HepG2 (cell line): ENCODE measurements around the gene PPP1R15A. TPM values are rescaled to one million over a fixed set of nuclear protein-coding genes. Genes with fewer than 3 reads are reported as not detected.

Experiments used
- ETV6 ChIP-seq: sonication (generic); formaldehyde crosslinking; conservative IDR thresholded peaks from 2 replicates; pipeline ENCODE4 v1.4.0; 2020; ENCODE audit warnings: missing genetic modification reagents
- HMGA1 ChIP-seq: sonication (generic); formaldehyde crosslinking; conservative IDR thresholded peaks from 2 replicates; pipeline ENCODE4 v1.4.0; 2020; ENCODE audit warnings: missing genetic modification reagents
- HNRNPK ChIP-seq: fragments of 200-400 bp; formaldehyde crosslinking; IDR thresholded peaks from 2 replicates; pipeline ENCODE4 v1.6.1; 2018; ENCODE audit warnings: low read length, low read depth, moderate library complexity, mild to moderate bottlenecking; ENCODE audit not compliant: poor library complexity, severe bottlenecking
- JUNB ChIP-seq: sonication (generic); formaldehyde crosslinking; IDR thresholded peaks from 2 replicates; pipeline ENCODE4 v1.8.0; 2022; ENCODE audit warnings: missing genetic modification reagents, mild to moderate bottlenecking, borderline replicate concordance
- POLR2G ChIP-seq: fragments of 200-400 bp; formaldehyde crosslinking; IDR thresholded peaks from 2 replicates; pipeline ENCODE4 v1.6.1; 2018; ENCODE audit warnings: mild to moderate bottlenecking, low read depth, low read length, moderate library complexity
- PPARG ChIP-seq: conservative IDR thresholded peaks from 2 replicates; pipeline ENCODE4 v1.6.1; 2016; ENCODE audit warnings: missing biosample characterization, missing genetic modification reagents
- RXRA ChIP-seq: sonication (generic); formaldehyde crosslinking; IDR thresholded peaks from 2 replicates; pipeline ENCODE4 v1.5.1; 2020; ENCODE audit warnings: missing genetic modification reagents
- SCMH1 ChIP-seq: sonication (generic); formaldehyde crosslinking; IDR thresholded peaks from 2 replicates; pipeline ENCODE4 v1.9.0; 2021; ENCODE audit warnings: missing genetic modification reagents, mild to moderate bottlenecking, borderline replicate concordance
- TRIM24 ChIP-seq: sonication (generic); formaldehyde crosslinking; IDR thresholded peaks from 2 replicates; pipeline ENCODE4 v1.8.0; 2022; ENCODE audit warnings: mild to moderate bottlenecking, missing genetic modification reagents
- ZBTB1 ChIP-seq: sonication (generic); formaldehyde crosslinking; IDR thresholded peaks from 2 replicates; pipeline ENCODE4 v1.4.0; 2020; ENCODE audit warnings: missing genetic modification reagents, borderline replicate concordance
- ZNF33A ChIP-seq: sonication (generic); formaldehyde crosslinking; IDR thresholded peaks from 2 replicates; pipeline ENCODE4 v1.5.1; 2020; ENCODE audit warnings: missing genetic modification reagents, mild to moderate bottlenecking, moderate library complexity, borderline replicate concordance
- ZNF775 ChIP-seq: sonication (generic); formaldehyde crosslinking; IDR thresholded peaks from 2 replicates; pipeline ENCODE4 v1.4.0; 2020; ENCODE audit warnings: missing genetic modification reagents, mild to moderate bottlenecking, moderate library complexity, borderline replicate concordance
- ZNF816 ChIP-seq: sonication (generic); formaldehyde crosslinking; IDR thresholded peaks from 2 replicates; pipeline ENCODE4 v1.8.0; 2022; ENCODE audit warnings: missing genetic modification reagents, mild to moderate bottlenecking, borderline replicate concordance
- polyA plus RNA-seq, 8 experiments: library from polyadenylated mRNA; depleted of rRNA in 3 of 8; stranded (reverse) in 7 of 8; unstranded in 1 of 8; fragments of >200 nt; fragmentation: Illumina TruSeq in 4 of 8; extraction: Trizol in 4 of 8; gene quantifications; 2 replicates each; pipeline versions ENCODE4 v1.2.1 to v1.2.3, GENCODE V29; 2011 to 2016; ENCODE audit warnings: low read depth in 4 of 8, missing spikeins in 1 of 8, mixed read lengths in 1 of 8; ENCODE audit not compliant: insufficient read depth in 1 of 8
- total RNA-seq, 5 experiments: library from RNA; depleted of rRNA; stranded (reverse); fragments of >200 nt; fragmentation: Illumina TruSeq; extraction: Trizol; gene quantifications; 2 replicates each; pipeline ENCODE4 v1.2.3, GENCODE V29; 2016; ENCODE audit warnings: low read depth in 1 of 5
- TF ChIP-seq, protein P1 (sequence below): sonication (generic); formaldehyde crosslinking; IDR thresholded peaks from 2 replicates; pipeline ENCODE4 v1.4.0; 2020; ENCODE audit warnings: missing genetic modification reagents, mild to moderate bottlenecking, borderline replicate concordance
- TF ChIP-seq, protein P2 (sequence below): sonication (generic); formaldehyde crosslinking; conservative IDR thresholded peaks from 2 replicates; pipeline ENCODE4 v1.8.1; 2023; ENCODE audit warnings: missing genetic modification reagents
- TF ChIP-seq, protein P3 (sequence below): IDR thresholded peaks from 2 replicates; pipeline ENCODE4 v1.6.1; 2016
- TF ChIP-seq, protein P4 (sequence below): IDR thresholded peaks from 2 replicates; pipeline ENCODE4 v1.6.1; 2016; ENCODE audit warnings: low read depth, missing genetic modification reagents, missing compliant biosample characterization
- TF ChIP-seq, protein P5 (sequence below): sonication (generic); formaldehyde crosslinking; IDR thresholded peaks from 2 replicates; pipeline ENCODE4 v1.4.0; 2020; ENCODE audit warnings: missing genetic modification reagents

PPP1R15A gene
- total and polyA plus RNA-seq, 2 of the 13 experiments (the other 11 are each of a cell fraction or from before 2014, with no cell fraction given), result 15.6 to 18.5 TPM

DNA sequence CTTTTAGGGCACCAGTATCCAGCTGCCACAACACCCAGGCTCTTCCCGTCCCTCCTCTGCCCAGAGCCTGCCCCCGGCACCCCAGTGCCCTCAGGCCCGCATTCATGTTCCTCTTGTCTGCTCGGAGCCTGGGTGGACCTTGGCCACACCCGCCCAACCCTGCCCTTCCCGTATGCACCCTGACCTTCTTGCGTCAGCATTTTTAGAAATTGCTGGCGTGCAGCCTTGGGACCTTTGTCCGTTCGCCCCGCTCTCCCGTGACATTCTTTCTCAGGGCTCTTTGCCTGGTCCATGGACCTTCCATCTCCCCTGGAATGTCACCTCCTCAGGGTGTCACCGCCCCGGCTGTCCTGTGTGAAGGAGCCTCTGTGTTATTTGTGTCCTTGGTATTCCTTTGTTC, 35.5 kb downstream of the PPP1R15A start (continued):
- TF ChIP-seq JUNB (CRISPR knock-in tag) (no peak), PPARG (CRISPR knock-in tag) (peak; percentile 83), ZNF775 (CRISPR knock-in tag) (no peak), SCMH1 (CRISPR knock-in tag) (no peak), RXRA (CRISPR knock-in tag) (peak; percentile 86), ZNF816 (CRISPR knock-in tag) (no peak), TRIM24 (CRISPR knock-in tag) (0 out of 2 replicates have a peak, but pooled peaks have one; percentile 20), HNRNPK (no peak), HMGA1 (no peak), POLR2G (0 out of 2 replicates have a peak, but pooled peaks have one; percentile 31), ZBTB1 (CRISPR knock-in tag) (no peak), ETV6 (no peak), ZNF33A (CRISPR knock-in tag) (no peak)
- TF ChIP-seq, protein P1, sequence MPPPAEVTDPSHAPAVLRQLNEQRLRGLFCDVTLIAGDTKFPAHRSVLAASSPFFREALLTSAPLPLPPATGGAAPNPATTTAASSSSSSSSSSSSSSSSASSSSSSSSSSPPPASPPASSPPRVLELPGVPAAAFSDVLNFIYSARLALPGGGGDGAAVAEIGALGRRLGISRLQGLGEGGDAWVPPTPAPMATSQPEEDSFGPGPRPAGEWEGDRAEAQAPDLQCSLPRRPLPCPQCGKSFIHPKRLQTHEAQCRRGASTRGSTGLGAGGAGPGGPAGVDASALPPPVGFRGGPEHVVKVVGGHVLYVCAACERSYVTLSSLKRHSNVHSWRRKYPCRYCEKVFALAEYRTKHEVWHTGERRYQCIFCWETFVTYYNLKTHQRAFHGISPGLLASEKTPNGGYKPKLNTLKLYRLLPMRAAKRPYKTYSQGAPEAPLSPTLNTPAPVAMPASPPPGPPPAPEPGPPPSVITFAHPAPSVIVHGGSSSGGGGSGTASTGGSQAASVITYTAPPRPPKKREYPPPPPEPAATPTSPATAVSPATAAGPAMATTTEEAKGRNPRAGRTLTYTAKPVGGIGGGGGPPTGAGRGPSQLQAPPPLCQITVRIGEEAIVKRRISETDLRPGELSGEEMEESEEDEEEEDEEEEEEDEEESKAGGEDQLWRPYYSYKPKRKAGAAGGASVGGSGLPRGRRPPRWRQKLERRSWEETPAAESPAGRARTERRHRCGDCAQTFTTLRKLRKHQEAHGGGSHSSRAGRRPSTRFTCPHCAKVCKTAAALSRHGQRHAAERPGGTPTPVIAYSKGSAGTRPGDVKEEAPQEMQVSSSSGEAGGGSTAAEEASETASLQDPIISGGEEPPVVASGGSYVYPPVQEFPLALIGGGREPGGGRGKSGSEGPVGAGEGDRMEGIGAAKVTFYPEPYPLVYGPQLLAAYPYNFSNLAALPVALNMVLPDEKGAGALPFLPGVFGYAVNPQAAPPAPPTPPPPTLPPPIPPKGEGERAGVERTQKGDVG (CRISPR knock-in tag), result 0 out of 2 replicates have a peak, but pooled peaks have one; percentile 47
- TF ChIP-seq, protein P2, sequence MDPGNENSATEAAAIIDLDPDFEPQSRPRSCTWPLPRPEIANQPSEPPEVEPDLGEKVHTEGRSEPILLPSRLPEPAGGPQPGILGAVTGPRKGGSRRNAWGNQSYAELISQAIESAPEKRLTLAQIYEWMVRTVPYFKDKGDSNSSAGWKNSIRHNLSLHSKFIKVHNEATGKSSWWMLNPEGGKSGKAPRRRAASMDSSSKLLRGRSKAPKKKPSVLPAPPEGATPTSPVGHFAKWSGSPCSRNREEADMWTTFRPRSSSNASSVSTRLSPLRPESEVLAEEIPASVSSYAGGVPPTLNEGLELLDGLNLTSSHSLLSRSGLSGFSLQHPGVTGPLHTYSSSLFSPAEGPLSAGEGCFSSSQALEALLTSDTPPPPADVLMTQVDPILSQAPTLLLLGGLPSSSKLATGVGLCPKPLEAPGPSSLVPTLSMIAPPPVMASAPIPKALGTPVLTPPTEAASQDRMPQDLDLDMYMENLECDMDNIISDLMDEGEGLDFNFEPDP (CRISPR knock-in tag), result no peak
- TF ChIP-seq, protein P3, sequence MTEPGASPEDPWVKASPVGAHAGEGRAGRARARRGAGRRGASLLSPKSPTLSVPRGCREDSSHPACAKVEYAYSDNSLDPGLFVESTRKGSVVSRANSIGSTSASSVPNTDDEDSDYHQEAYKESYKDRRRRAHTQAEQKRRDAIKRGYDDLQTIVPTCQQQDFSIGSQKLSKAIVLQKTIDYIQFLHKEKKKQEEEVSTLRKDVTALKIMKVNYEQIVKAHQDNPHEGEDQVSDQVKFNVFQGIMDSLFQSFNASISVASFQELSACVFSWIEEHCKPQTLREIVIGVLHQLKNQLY (CRISPR knock-in tag), result peak; percentile 71; the same call in 1 of the 2 replicates
- TF ChIP-seq, protein P4, sequence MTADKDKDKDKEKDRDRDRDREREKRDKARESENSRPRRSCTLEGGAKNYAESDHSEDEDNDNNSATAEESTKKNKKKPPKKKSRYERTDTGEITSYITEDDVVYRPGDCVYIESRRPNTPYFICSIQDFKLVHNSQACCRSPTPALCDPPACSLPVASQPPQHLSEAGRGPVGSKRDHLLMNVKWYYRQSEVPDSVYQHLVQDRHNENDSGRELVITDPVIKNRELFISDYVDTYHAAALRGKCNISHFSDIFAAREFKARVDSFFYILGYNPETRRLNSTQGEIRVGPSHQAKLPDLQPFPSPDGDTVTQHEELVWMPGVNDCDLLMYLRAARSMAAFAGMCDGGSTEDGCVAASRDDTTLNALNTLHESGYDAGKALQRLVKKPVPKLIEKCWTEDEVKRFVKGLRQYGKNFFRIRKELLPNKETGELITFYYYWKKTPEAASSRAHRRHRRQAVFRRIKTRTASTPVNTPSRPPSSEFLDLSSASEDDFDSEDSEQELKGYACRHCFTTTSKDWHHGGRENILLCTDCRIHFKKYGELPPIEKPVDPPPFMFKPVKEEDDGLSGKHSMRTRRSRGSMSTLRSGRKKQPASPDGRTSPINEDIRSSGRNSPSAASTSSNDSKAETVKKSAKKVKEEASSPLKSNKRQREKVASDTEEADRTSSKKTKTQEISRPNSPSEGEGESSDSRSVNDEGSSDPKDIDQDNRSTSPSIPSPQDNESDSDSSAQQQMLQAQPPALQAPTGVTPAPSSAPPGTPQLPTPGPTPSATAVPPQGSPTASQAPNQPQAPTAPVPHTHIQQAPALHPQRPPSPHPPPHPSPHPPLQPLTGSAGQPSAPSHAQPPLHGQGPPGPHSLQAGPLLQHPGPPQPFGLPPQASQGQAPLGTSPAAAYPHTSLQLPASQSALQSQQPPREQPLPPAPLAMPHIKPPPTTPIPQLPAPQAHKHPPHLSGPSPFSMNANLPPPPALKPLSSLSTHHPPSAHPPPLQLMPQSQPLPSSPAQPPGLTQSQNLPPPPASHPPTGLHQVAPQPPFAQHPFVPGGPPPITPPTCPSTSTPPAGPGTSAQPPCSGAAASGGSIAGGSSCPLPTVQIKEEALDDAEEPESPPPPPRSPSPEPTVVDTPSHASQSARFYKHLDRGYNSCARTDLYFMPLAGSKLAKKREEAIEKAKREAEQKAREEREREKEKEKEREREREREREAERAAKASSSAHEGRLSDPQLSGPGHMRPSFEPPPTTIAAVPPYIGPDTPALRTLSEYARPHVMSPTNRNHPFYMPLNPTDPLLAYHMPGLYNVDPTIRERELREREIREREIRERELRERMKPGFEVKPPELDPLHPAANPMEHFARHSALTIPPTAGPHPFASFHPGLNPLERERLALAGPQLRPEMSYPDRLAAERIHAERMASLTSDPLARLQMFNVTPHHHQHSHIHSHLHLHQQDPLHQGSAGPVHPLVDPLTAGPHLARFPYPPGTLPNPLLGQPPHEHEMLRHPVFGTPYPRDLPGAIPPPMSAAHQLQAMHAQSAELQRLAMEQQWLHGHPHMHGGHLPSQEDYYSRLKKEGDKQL (CRISPR knock-in tag), result peak; percentile 56; the same call in 1 of the 2 replicates
- TF ChIP-seq, protein P5, sequence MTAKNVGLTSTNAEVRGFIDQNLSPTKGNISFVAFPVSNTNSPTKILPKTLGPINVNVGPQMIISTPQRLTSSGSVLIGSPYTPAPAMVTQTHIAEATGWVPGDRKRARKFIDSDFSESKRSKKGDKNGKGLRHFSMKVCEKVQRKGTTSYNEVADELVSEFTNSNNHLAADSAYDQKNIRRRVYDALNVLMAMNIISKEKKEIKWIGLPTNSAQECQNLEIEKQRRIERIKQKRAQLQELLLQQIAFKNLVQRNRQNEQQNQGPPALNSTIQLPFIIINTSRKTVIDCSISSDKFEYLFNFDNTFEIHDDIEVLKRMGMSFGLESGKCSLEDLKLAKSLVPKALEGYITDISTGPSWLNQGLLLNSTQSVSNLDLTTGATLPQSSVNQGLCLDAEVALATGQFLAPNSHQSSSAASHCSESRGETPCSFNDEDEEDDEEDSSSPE (CRISPR knock-in tag), result peak; percentile 47
